PC-9 (cell line): ENCODE data around the gene RMC1. TPM values are rescaled to one million over a fixed set of nuclear protein-coding genes. Genes with fewer than 3 reads are reported as not detected.

Experiments used
- BruUV-seq: library from RNA; stranded (reverse); fragments of 400-500 nt; replicated peaks from 2 replicates; lab custom pipeline; 2021; lab: Mats Ljungman, UMichigan
- CTCF ChIA-PET: fragments of 300-600 bp; sonication (Branson Sonifier 250); formaldehyde crosslinking; loops from one replicate; lab custom pipeline; 2022; ENCODE audit warnings: antibody characterized with exemption; lab: Charles Lee
- POLR2A ChIA-PET: fragments of 300-600 bp; sonication (Branson Sonifier 250); formaldehyde crosslinking; loops from one replicate; lab custom pipeline; 2022; ENCODE audit warnings: antibody characterized with exemption; ENCODE audit not compliant: unreplicated experiment; lab: Charles Lee
- DNase-seq, 2 experiments: peaks; one replicate each; pipeline versions ENCODE4 v3.0.0 to v3.0.0-alpha.2; 2015 to 2022; ENCODE audit warnings: mixed read lengths in 1 of 2
- H2AFZ ChIP-seq: fragments of 200-600 bp; sonication (generic); 2 replicates; pipeline ENCODE4 v1.8.1; 2017; ENCODE audit warnings: antibody characterized with exemption
- H3F3A ChIP-seq: fragments of 200-600 bp; sonication (generic); 2 replicates; pipeline ENCODE4 v1.8.1; 2017; ENCODE audit warnings: antibody characterized with exemption, mild to moderate bottlenecking, low read depth; ENCODE audit not compliant: insufficient read depth
- H3K27ac ChIP-seq: fragments of 200-600 bp; sonication (generic); 2 replicates; pipeline ENCODE4 v1.6.1; 2016; ENCODE audit warnings: mixed run types
- H3K27me3 ChIP-seq: fragments of 200-600 bp; sonication (generic); 2 replicates; pipeline ENCODE4 v1.6.1; 2016; ENCODE audit warnings: low read depth, mixed run types; ENCODE audit not compliant: insufficient read depth
- H3K36me3 ChIP-seq: fragments of 200-600 bp; sonication (generic); 2 replicates; pipeline ENCODE4 v1.6.1; 2016; ENCODE audit warnings: low read depth, mixed run types
- H3K4me1 ChIP-seq: fragments of 200-600 bp; sonication (generic); replicated peaks from 2 replicates; pipeline ENCODE4 v1.6.1; 2016; ENCODE audit warnings: mixed run types; ENCODE audit not compliant: insufficient read depth
- H3K4me2 ChIP-seq: fragments of 200-600 bp; sonication (generic); 2 replicates; pipeline ENCODE4 v1.6.1; 2017; ENCODE audit warnings: mixed run types
- H3K4me3 ChIP-seq: fragments of 200-600 bp; sonication (generic); 2 replicates; pipeline ENCODE4 v1.6.1; 2016; ENCODE audit warnings: mixed run types
- H3K79me2 ChIP-seq: fragments of 200-600 bp; sonication (generic); 2 replicates; pipeline ENCODE4 v1.6.1; 2017; ENCODE audit warnings: low read depth, mixed run types
- H3K9me2 ChIP-seq: fragments of 200-600 bp; sonication (generic); 2 replicates; pipeline ENCODE4 v1.8.1; 2017; ENCODE audit warnings: mild to moderate bottlenecking; ENCODE audit not compliant: insufficient read depth
- H3K9me3 ChIP-seq: fragments of 200-600 bp; sonication (generic); 2 replicates; pipeline ENCODE4 v1.8.1; 2016; ENCODE audit warnings: low read depth; ENCODE audit not compliant: insufficient read depth
- H4K20me1 ChIP-seq: fragments of 200-600 bp; sonication (generic); 2 replicates; pipeline ENCODE4 v1.8.1; 2017; ENCODE audit not compliant: insufficient read depth
- EZH2 ChIP-seq: fragments of 200-600 bp; sonication (generic); IDR thresholded peaks from 2 replicates; pipeline ENCODE4 v1.8.0; 2017; ENCODE audit warnings: antibody characterized with exemption, low read depth
- intact Hi-C: fragments of 100-400 bp; cut with micrococcal nuclease; formaldehyde crosslinking; loops from one replicate; pipeline ENCODE4 v1.10.0; 2022; ENCODE audit not compliant: unreplicated experiment
- total RNA-seq: library from RNA; stranded (reverse); gene quantifications from 2 replicates; pipeline ENCODE4 v1.2.3, GENCODE V29; 2021
- TF ChIP-seq, protein P1 (sequence below): fragments of 200-600 bp; sonication (generic); conservative IDR thresholded peaks from 2 replicates; pipeline ENCODE4 v1.6.1; 2017; ENCODE audit warnings: mixed run types, antibody characterized with exemption, mild to moderate bottlenecking, moderate library complexity

Gene RMC1
- total RNA-seq, 1 experiment from 2014 or later: 19.6 TPM

DNA sequence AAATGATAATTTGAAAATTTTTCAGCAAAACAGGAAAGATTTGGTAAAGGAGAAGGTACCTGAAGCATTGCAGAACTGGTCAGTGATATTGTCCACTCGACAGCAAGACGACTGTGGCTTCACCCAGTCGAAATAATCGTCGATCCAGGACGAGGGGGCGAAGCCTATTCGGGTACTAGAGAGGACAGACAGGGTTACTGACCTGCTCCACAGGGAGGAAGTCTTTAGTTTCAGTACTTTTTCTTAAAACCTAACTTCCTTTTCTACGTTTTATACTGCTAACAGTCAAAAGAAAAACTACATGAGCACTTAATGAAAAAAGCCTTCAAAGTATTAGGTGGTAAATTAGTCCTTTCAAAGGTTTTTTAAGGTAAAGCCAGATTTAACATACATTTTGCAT is 36.0 kb downstream of the RMC1 start:
- no peak for TF ChIP-seq EZH2
- TF ChIP-seq, protein P1, sequence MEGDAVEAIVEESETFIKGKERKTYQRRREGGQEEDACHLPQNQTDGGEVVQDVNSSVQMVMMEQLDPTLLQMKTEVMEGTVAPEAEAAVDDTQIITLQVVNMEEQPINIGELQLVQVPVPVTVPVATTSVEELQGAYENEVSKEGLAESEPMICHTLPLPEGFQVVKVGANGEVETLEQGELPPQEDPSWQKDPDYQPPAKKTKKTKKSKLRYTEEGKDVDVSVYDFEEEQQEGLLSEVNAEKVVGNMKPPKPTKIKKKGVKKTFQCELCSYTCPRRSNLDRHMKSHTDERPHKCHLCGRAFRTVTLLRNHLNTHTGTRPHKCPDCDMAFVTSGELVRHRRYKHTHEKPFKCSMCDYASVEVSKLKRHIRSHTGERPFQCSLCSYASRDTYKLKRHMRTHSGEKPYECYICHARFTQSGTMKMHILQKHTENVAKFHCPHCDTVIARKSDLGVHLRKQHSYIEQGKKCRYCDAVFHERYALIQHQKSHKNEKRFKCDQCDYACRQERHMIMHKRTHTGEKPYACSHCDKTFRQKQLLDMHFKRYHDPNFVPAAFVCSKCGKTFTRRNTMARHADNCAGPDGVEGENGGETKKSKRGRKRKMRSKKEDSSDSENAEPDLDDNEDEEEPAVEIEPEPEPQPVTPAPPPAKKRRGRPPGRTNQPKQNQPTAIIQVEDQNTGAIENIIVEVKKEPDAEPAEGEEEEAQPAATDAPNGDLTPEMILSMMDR: no peak
- Histone ChIP-seq H3K36me3 (no peaks in the 10 kb centered on the region), H3K27ac (no peak overlapping the region), H3K4me2 (no peak overlapping the region), H3K4me3 (no peak overlapping the region), H3K4me1 (no peaks in the 10 kb centered on the region), H3K9me3 (no peaks in the 10 kb centered on the region), H4K20me1 (no peaks in the 10 kb centered on the region), H3F3A (no peaks in the 10 kb centered on the region; the same call in 1 of the 2 replicates), H2AFZ (no peak overlapping the region), H3K79me2 (no peaks in the 10 kb centered on the region), H3K9me2 (no peaks in the 10 kb centered on the region), H3K27me3 (no peaks in the 10 kb centered on the region)
- no TSS peak for BruUV-seq
- ChIA-PET POLR2A (no interaction called here), CTCF (interaction anchor here (0.6 kb wide), 1 partner anchor 711 kb away, joined by 3 read pairs; no protein-coding TSS in a partner anchor)
- intact Hi-C loops: no loop called here
- no peak for DNase-seq

DNA sequence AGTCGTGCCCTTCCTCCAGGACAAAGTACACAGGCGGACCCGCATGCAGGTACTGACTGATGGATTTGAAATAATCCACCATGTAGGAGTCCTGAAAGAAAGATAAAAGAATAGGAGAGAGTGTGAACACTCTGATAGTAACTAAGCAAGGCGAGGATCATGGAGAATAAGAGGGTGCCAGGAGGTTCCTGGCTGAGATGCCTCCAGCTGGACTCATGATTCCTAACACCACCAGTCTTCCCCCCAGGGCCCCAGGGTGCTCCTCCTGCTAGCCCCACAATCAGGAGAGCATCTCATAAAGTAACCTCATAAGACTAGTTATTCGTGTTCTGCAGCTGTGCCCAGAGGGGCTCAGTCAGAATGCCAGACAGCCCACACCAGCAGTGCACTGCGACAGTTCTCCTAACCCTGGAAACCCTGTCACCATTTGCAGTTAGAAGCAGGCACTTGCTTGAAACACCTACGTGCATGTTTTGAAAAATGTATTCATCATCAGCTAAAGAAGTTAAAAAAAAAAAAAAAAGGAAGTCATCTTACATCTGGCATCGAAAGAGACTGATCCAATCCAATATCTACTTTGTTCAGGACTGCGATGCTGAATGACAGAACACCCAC is 36.7 kb downstream of the RMC1 start:
- POLR2A ChIA-PET: no interaction called here

DNA sequence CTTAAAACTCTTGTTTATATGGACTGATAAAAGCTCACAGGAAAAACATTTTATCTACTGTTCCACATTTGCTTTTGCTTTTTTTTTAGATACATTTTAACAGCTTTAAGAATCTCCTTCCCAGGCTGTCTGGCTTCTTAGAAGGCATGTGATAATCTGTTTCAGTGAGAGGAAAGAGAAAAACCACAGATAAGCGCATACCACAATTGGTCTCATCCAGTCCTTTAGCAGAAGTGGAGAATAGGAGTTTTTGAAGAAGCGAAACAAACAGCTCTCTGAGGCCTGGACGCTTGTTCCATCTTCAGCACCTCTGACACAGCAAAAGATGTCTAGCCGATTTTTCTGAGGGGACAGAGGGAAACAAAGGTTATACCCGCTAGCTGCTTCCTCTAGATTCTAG is 37.6 kb downstream of the RMC1 start:
- DNase-seq: no peak
- no TSS peak for BruUV-seq
- no peaks in the 10 kb centered on the region; the same call in 1 of the 2 replicates for H3F3A ChIP-seq
- intact Hi-C loops: no loop called here
- no peak overlapping the region for H2AFZ ChIP-seq
- H3K36me3 ChIP-seq: no peaks in the 10 kb centered on the region
- POLR2A ChIA-PET: no interaction called here
- H4K20me1 ChIP-seq: no peaks in the 10 kb centered on the region
- TF ChIP-seq EZH2: no peak
- TF ChIP-seq, protein P1: no peak
- H3K4me3 ChIP-seq: no peak overlapping the region
- H3K27ac ChIP-seq: no peak overlapping the region
- no peaks in the 10 kb centered on the region for H3K27me3 ChIP-seq
- no peak overlapping the region for H3K4me2 ChIP-seq
- no peaks in the 10 kb centered on the region for H3K4me1 ChIP-seq
- no peaks in the 10 kb centered on the region for H3K9me3 ChIP-seq
- no peaks in the 10 kb centered on the region for H3K79me2 ChIP-seq
- CTCF ChIA-PET: no interaction called here
- H3K9me2 ChIP-seq: no peaks in the 10 kb centered on the region

More for the DNA sequence above, 36.7 kb downstream of the RMC1 start:
- no peaks in the 10 kb centered on the region for H3K9me3 ChIP-seq
- no peak overlapping the region for H3K4me2 ChIP-seq
- DNase-seq: no peak
- no peaks in the 10 kb centered on the region for H3K79me2 ChIP-seq
- CTCF ChIA-PET: no interaction called here
- no peak overlapping the region for H2AFZ ChIP-seq
- TF ChIP-seq, protein P1: no peak
- TF ChIP-seq EZH2: no peak
- H3F3A ChIP-seq: no peaks in the 10 kb centered on the region; the same call in 1 of the 2 replicates
- no peaks in the 10 kb centered on the region for H3K9me2 ChIP-seq
- H3K4me3 ChIP-seq: no peak overlapping the region
- no peak overlapping the region for H3K27ac ChIP-seq
- H4K20me1 ChIP-seq: no peaks in the 10 kb centered on the region
- H3K4me1 ChIP-seq: no peaks in the 10 kb centered on the region
- intact Hi-C loops: no loop called here
- H3K27me3 ChIP-seq: no peaks in the 10 kb centered on the region
- H3K36me3 ChIP-seq: no peaks in the 10 kb centered on the region
- BruUV-seq: no TSS peak
